Keratinocyte (primary cell): ENCODE results near the gene PLCL1. TPM values are rescaled to one million over a fixed set of nuclear protein-coding genes. Genes with fewer than 3 reads are reported as not detected.

Source experiments
- DNase-seq: peaks from one replicate; pipeline ENCODE4 v3.0.0-alpha.2; 2011; ENCODE audit warnings: low read depth, missing footprints, low spot score
- FAIRE-seq: peaks from 2 replicates; lab custom pipeline; 2011; peaks lifted over from hg19 to GRCh38; lab: Jason Lieb, UNC
- H2AFZ ChIP-seq: 2 replicates; pipeline ENCODE4 v1.6.0; 2012; ENCODE audit warnings: low read length, control low read depth, inconsistent platforms; ENCODE audit not compliant: control insufficient read depth
- H3K27ac ChIP-seq: 2 replicates; pipeline ENCODE4 v1.5.1; 2011; ENCODE audit warnings: low read length; ENCODE audit not compliant: control insufficient read depth, insufficient read depth
- H3K27me3 ChIP-seq: 3 replicates; pipeline ENCODE4 v1.6.0; 2011; ENCODE audit warnings: low read length; ENCODE audit not compliant: control insufficient read depth, insufficient read depth; ENCODE audit errors: extremely low read depth
- H3K36me3 ChIP-seq, 2 experiments: 2 replicates in 1 of 2; 3 replicates in 1 of 2; pipeline ENCODE4 v1.5.1; 2011; ENCODE audit warnings: low read length in 2 of 2, mild to moderate bottlenecking in 1 of 2; ENCODE audit not compliant: control insufficient read depth in 2 of 2, insufficient read depth in 2 of 2; ENCODE audit errors: extremely low read depth in 1 of 2
- H3K4me1 ChIP-seq: 3 replicates; pipeline ENCODE4 v1.5.1; 2011; ENCODE audit warnings: low read length; ENCODE audit not compliant: control insufficient read depth, insufficient read depth; ENCODE audit errors: extremely low read depth
- H3K4me2 ChIP-seq: 3 replicates; pipeline ENCODE4 v1.6.0; 2011; ENCODE audit warnings: low read depth, low read length; ENCODE audit not compliant: control insufficient read depth, insufficient read depth; ENCODE audit errors: extremely low read depth
- H3K4me3 ChIP-seq, 3 experiments: fragments of 200-600 bp in 1 of 3; sonication (generic) in 1 of 3; 2 replicates in 2 of 3; 3 replicates in 1 of 3; pipeline ENCODE4 v1.5.1; 2011 to 2016; ENCODE audit warnings: low read length in 3 of 3, mild to moderate bottlenecking in 3 of 3, control low read depth in 2 of 3, inconsistent platforms in 1 of 3, low read depth in 1 of 3, mixed read lengths in 1 of 3, mixed run types in 1 of 3, moderate library complexity in 1 of 3; ENCODE audit not compliant: control insufficient read depth in 2 of 3, insufficient read depth in 2 of 3; ENCODE audit errors: extremely low read depth in 1 of 3
- H3K79me2 ChIP-seq: 2 replicates; pipeline ENCODE4 v1.6.0; 2012; ENCODE audit warnings: low read length; ENCODE audit not compliant: control insufficient read depth, insufficient read depth
- H3K9ac ChIP-seq: 3 replicates; pipeline ENCODE4 v1.6.0; 2011; ENCODE audit warnings: low read length; ENCODE audit not compliant: control insufficient read depth, insufficient read depth; ENCODE audit errors: extremely low read depth
- H3K9me1 ChIP-seq: 3 replicates; pipeline ENCODE4 v1.6.0; 2011; ENCODE audit warnings: low read length; ENCODE audit not compliant: control insufficient read depth, insufficient read depth; ENCODE audit errors: extremely low read depth
- H3K9me3 ChIP-seq: 2 replicates; pipeline ENCODE4 v1.5.1; 2012; ENCODE audit warnings: low read depth, low read length; ENCODE audit not compliant: control insufficient read depth
- H4K20me1 ChIP-seq: 3 replicates; pipeline ENCODE4 v1.6.0; 2011; ENCODE audit warnings: low read length; ENCODE audit not compliant: control insufficient read depth, insufficient read depth; ENCODE audit errors: extremely low read depth
- EZH2 ChIP-seq: IDR thresholded peaks from one replicate; pipeline ENCODE4 v1.6.1; 2012; ENCODE audit warnings: inconsistent platforms, mild to moderate bottlenecking, low read length, moderate library complexity
- dilution Hi-C: fragments of 300-500 bp; cut with MboI; formaldehyde crosslinking; loops from one replicate; pipeline ENCODE4 v1.7.0; 2020; ENCODE audit warnings: low sequenced_read_pairs; ENCODE audit not compliant: extremely low pct_ligation_motif_present
- polyA plus RNA-seq, 5 experiments: library from polyadenylated mRNA; depleted of rRNA in 3 of 5; stranded (reverse) in 3 of 5; stranded (forward) in 1 of 5; unstranded in 1 of 5; fragments of >200 nt; gene quantifications; 1 replicate in 1 of 5; 2 replicates in 3 of 5; 3 replicates in 1 of 5; pipeline versions ENCODE4 v1.2.1 to v1.2.3, GENCODE V29; 2011 to 2012; ENCODE audit warnings: missing spikeins in 2 of 5, low read depth in 1 of 5, low replicate concordance in 1 of 5
- TF ChIP-seq, protein P1 (sequence below), 3 experiments: IDR thresholded peaks in 1 of 3; conservative IDR thresholded peaks in 1 of 3; optimal IDR thresholded peaks in 1 of 3; 2 replicates in 2 of 3; 3 replicates in 1 of 3; pipeline versions ENCODE3 to v1.5.1; 2011; ENCODE audit warnings: low read length in 3 of 3, mild to moderate bottlenecking in 3 of 3, moderate library complexity in 2 of 3, control low read depth in 1 of 3, inconsistent platforms in 1 of 3; ENCODE audit not compliant: insufficient read depth in 2 of 3; ENCODE audit errors: extremely low read depth in 1 of 3

PLCL1 gene
- polyA plus RNA-seq, 1 donor (not counting 4 experiments of a cell fraction or from before 2014, with no cell fraction given) = 0.01 TPM

DNA sequence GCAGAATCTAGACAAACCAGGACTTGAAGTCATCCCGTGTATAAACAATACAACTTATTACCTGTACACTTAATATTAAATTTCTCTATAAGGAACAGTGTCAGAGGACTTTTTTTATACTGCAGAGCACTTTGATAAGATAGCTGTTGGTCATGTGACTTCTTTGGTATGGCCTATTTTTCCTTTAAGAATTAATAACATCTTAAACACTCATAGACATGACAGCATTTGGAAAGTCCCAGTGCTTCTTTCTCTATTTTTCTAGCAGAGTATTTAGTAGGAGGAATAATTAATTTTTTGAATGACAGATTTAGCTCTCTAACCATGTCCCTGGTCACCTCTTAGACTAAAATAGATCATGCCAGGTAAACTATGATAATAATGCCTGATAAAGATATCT is 59.4 kb downstream of the PLCL1 start:
- no peak for TF ChIP-seq EZH2
- TF ChIP-seq, protein P1, sequence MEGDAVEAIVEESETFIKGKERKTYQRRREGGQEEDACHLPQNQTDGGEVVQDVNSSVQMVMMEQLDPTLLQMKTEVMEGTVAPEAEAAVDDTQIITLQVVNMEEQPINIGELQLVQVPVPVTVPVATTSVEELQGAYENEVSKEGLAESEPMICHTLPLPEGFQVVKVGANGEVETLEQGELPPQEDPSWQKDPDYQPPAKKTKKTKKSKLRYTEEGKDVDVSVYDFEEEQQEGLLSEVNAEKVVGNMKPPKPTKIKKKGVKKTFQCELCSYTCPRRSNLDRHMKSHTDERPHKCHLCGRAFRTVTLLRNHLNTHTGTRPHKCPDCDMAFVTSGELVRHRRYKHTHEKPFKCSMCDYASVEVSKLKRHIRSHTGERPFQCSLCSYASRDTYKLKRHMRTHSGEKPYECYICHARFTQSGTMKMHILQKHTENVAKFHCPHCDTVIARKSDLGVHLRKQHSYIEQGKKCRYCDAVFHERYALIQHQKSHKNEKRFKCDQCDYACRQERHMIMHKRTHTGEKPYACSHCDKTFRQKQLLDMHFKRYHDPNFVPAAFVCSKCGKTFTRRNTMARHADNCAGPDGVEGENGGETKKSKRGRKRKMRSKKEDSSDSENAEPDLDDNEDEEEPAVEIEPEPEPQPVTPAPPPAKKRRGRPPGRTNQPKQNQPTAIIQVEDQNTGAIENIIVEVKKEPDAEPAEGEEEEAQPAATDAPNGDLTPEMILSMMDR (optimal IDR thresholded peaks at IDR 0.05 in 1 of 3, IDR thresholded peaks at IDR 0.05 in 1 of 3, conservative IDR thresholded peaks at IDR 0.05 in 1 of 3; ENCODE audit: extremely low read depth in 1 of 3, insufficient read depth in 2 of 3, low read length in 3 of 3) = no peak
- DNase-seq (no peak), FAIRE-seq (no peak)
- dilution Hi-C loops = no loop called here
- Histone ChIP-seq H3K36me3 (no peaks in the 10 kb centered on the region), H4K20me1 (no peaks in the 10 kb centered on the region), H3K9ac (no peak overlapping the region), H3K4me2 (no peak overlapping the region), H3K79me2 (no peaks in the 10 kb centered on the region), H3K27ac (no peak overlapping the region), H3K27me3 (no peaks in the 10 kb centered on the region), H3K9me1 (no peaks in the 10 kb centered on the region), H3K9me3 (no peaks in the 10 kb centered on the region), H2AFZ (no peak overlapping the region), H3K4me1 (no peaks in the 10 kb centered on the region), H3K4me3 (no peak overlapping the region)

DNA sequence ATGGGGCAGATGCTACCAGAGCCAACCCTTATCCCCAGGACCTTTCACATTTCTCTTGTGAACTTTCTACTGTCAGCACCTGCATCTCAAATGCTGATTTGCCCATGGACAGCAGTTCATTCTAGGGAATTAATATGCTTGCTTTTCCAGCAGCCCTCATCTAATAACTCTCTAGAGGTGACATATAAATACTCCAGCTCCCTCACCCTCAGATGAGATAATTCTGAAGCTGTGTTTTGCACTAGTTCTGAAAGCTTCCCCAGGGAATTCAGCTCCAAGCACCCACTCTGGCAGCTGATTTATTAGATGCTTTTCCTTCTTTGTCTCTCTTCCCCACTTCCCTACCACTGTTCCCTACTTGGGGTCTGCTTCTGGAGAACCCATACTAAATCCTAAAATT is 62.1 kb downstream of the PLCL1 start:
- H3K79me2 ChIP-seq = no peaks in the 10 kb centered on the region
- no peaks in the 10 kb centered on the region for H3K4me1 ChIP-seq
- no peaks in the 10 kb centered on the region for H3K9me1 ChIP-seq
- FAIRE-seq (no peak), DNase-seq (no peak)
- no peak overlapping the region for H3K27ac ChIP-seq
- H3K36me3 ChIP-seq = no peaks in the 10 kb centered on the region
- no peak overlapping the region for H3K9ac ChIP-seq
- TF ChIP-seq, protein P1 (optimal IDR thresholded peaks at IDR 0.05 in 1 of 3, IDR thresholded peaks at IDR 0.05 in 1 of 3, conservative IDR thresholded peaks at IDR 0.05 in 1 of 3; ENCODE audit: extremely low read depth in 1 of 3, insufficient read depth in 2 of 3, low read length in 3 of 3) = no peak
- TF ChIP-seq EZH2 = no peak
- dilution Hi-C loops = no loop called here
- H3K9me3 ChIP-seq = no peaks in the 10 kb centered on the region
- no peaks in the 10 kb centered on the region for H3K27me3 ChIP-seq
- no peak overlapping the region for H2AFZ ChIP-seq
- no peaks in the 10 kb centered on the region for H4K20me1 ChIP-seq
- no peak overlapping the region for H3K4me3 ChIP-seq
- no peak overlapping the region for H3K4me2 ChIP-seq
